MCF 10A (cell line): ENCODE data around the gene MYMK. TPM values are rescaled to one million over a fixed set of nuclear protein-coding genes. Genes with fewer than 3 reads are reported as not detected.

ENCODE experiments used
- BruUV-seq: library from RNA; stranded (reverse); fragments of 400-500 nt; replicated peaks from 2 replicates; lab custom pipeline; 2021; lab: Mats Ljungman, UMichigan
- CTCF ChIA-PET: fragments of 300-600 bp; sonication (Branson Sonifier 250); formaldehyde crosslinking; extraction: SDS; loops from one replicate; lab custom pipeline; 2021; ENCODE audit warnings: antibody characterized with exemption, inconsistent platforms; lab: Yijun Ruan, JAX
- POLR2A ChIA-PET: fragments of 300-600, 350-650 bp; sonication (Branson Sonifier 250); formaldehyde crosslinking; extraction: SDS; loops from one replicate; lab custom pipeline; 2020; ENCODE audit warnings: antibody characterized with exemption, inconsistent platforms; lab: Yijun Ruan, JAX
- DNase-seq: peaks from one replicate; pipeline ENCODE4 v3.0.0-alpha.2; 2018; ENCODE audit not compliant: unreplicated experiment
- H3K27ac Mint-ChIP-seq: one replicate; pipeline ENCODE4 v1.8.0; 2022; ENCODE audit warnings: mild to moderate bottlenecking, low read depth, mixed read lengths; ENCODE audit not compliant: unreplicated experiment
- H3K27me3 Mint-ChIP-seq: one replicate; pipeline ENCODE4 v1.8.0; 2022; ENCODE audit warnings: mixed read lengths; ENCODE audit not compliant: insufficient read depth, unreplicated experiment
- H3K36me3 Mint-ChIP-seq: one replicate; pipeline ENCODE4 v1.8.0; 2022; ENCODE audit warnings: mild to moderate bottlenecking, moderate library complexity, mixed read lengths; ENCODE audit not compliant: insufficient read depth, unreplicated experiment
- H3K4me1 Mint-ChIP-seq: one replicate; pipeline ENCODE4 v1.8.0; 2022; ENCODE audit warnings: mixed read lengths; ENCODE audit not compliant: insufficient read depth, unreplicated experiment
- H3K4me3 Mint-ChIP-seq: one replicate; pipeline ENCODE4 v1.8.0; 2022; ENCODE audit warnings: mild to moderate bottlenecking, moderate library complexity, mixed read lengths; ENCODE audit not compliant: unreplicated experiment
- H3K9me3 Mint-ChIP-seq: one replicate; pipeline ENCODE4 v1.8.0; 2022; ENCODE audit warnings: mixed read lengths; ENCODE audit not compliant: unreplicated experiment
- intact Hi-C: fragments of 100-400 bp; cut with micrococcal nuclease; formaldehyde crosslinking; loops from 2 replicates; pipeline ENCODE4 v1.14.1; 2022
- total RNA-seq: library from RNA; stranded (reverse); gene quantifications from 2 replicates; pipeline ENCODE4 v1.2.3, GENCODE V29; 2022
- TF ChIP-seq, protein P1 (sequence below): fragments of 200-600 bp; IDR thresholded peaks from one replicate; pipeline ENCODE4 v1.8.0; 2022; ENCODE audit warnings: antibody characterized with exemption, mild to moderate bottlenecking; ENCODE audit not compliant: unreplicated experiment

The MYMK gene
- total RNA-seq, 1 experiment from 2014 or later, result not detected

DNA sequence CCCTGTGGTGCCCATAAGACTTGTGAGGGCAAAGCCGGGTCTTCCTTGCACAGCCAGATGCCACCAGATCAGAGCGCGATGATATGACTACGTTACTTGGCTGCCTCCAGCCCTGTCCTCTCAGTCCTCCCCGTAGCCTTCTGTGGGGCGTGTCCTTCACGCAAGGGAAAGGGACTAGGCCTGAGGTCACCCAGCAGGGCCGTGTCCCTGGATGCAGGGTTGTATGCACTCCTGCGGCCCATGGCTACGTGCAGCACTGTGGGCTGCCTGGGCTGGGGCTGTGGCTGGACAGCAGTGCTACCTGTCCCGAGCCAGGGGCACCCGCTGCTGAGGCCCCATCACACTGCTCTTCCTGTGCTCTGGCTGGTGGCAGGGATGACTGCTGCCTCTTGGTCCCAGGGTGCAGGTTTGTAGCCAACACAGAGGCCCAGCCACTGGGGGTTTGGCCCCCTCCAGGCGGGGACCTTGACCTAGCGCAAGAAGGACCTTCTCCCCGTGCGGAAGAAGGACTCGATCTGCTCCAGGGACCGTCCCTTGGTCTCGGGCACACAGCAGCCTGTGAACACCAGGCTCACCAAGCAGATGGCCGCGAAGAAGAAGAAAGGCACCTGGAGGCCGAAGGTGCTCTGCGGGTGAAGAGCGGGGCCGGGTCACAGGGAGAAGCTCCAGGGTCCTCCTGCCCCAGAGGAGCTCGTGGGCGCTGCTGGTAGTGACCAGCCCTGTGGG, 53.0 kb downstream of the MYMK start:
- no peak overlapping the region for H3K4me3 Mint-ChIP-seq
- ChIA-PET POLR2A (no interaction called here), CTCF (interaction anchor here (0.5 to 1.3 kb wide), 3 partner anchors 15 to 22 kb away, joined by 3 to 5 read pairs (median 4); no protein-coding TSS in a partner anchor)
- H3K9me3 Mint-ChIP-seq, result no peaks in the 10 kb centered on the region
- intact Hi-C loops, result no loop called here
- no peak for DNase-seq
- no peak overlapping the region for H3K27ac Mint-ChIP-seq
- H3K4me1 Mint-ChIP-seq, result no peaks in the 10 kb centered on the region
- TF ChIP-seq, protein P1, sequence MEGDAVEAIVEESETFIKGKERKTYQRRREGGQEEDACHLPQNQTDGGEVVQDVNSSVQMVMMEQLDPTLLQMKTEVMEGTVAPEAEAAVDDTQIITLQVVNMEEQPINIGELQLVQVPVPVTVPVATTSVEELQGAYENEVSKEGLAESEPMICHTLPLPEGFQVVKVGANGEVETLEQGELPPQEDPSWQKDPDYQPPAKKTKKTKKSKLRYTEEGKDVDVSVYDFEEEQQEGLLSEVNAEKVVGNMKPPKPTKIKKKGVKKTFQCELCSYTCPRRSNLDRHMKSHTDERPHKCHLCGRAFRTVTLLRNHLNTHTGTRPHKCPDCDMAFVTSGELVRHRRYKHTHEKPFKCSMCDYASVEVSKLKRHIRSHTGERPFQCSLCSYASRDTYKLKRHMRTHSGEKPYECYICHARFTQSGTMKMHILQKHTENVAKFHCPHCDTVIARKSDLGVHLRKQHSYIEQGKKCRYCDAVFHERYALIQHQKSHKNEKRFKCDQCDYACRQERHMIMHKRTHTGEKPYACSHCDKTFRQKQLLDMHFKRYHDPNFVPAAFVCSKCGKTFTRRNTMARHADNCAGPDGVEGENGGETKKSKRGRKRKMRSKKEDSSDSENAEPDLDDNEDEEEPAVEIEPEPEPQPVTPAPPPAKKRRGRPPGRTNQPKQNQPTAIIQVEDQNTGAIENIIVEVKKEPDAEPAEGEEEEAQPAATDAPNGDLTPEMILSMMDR, result no peak
- BruUV-seq, result no TSS peak
- H3K27me3 Mint-ChIP-seq, result no peaks in the 10 kb centered on the region
- H3K36me3 Mint-ChIP-seq, result peaks cover 6% of the 10 kb centered on the region

GRCh38 chr9:133470988-133471387, 53.8 kb downstream of the MYMK start:
- intact Hi-C loops, result no loop called here
- Mint-ChIP-seq H3K9me3 (no peaks in the 10 kb centered on the region), H3K27ac (no peak overlapping the region), H3K27me3 (no peaks in the 10 kb centered on the region), H3K4me1 (no peaks in the 10 kb centered on the region), H3K4me3 (no peak overlapping the region), H3K36me3 (peaks cover 2% of the 10 kb centered on the region)
- no TSS peak for BruUV-seq
- DNase-seq, result no peak
- TF ChIP-seq, protein P1, result no peak
- ChIA-PET POLR2A (no interaction called here), CTCF (interaction anchor here (0.6 to 1.3 kb wide), 2 partner anchors 13 to 16 kb away, joined by 5 read pairs; no protein-coding TSS in a partner anchor)

DNA sequence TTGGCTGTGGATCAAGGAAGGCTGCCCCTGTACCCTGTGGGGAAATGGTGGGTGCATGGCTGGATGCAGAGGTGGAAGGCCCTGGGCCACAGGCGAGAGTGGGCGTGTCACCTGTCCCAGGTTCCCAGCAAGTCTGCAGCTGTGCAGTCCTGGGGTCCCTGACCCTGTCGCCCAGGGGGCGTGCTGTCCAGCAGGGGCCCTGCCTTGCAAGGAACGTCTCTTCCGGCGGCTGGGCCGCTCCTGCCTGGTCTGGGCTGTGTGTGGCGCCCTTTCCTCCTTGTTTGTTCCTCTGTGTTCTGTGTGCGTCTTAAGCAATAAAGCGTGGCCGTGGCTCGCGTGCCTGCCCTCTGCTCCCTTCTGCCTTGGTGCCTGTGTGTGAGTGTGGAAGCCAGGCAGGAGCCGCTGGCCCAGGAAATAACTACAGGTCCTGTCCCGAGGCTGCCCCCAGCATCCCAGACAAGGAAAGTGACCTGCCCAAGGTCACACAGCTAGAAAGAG, 54.3 kb downstream of the MYMK start:
- no peaks in the 10 kb centered on the region for H3K27me3 Mint-ChIP-seq
- ChIA-PET POLR2A (no interaction called here), CTCF (interaction anchor here (0.6 to 1.3 kb wide), 2 partner anchors 14 to 16 kb away, joined by 5 read pairs; no protein-coding TSS in a partner anchor)
- H3K27ac Mint-ChIP-seq, result no peak overlapping the region
- DNase-seq, result no peak
- no peaks in the 10 kb centered on the region for H3K9me3 Mint-ChIP-seq
- BruUV-seq, result no TSS peak
- intact Hi-C loops, result no loop called here
- no peaks in the 10 kb centered on the region for H3K36me3 Mint-ChIP-seq
- no peaks in the 10 kb centered on the region for H3K4me1 Mint-ChIP-seq
- H3K4me3 Mint-ChIP-seq, result no peak overlapping the region
- TF ChIP-seq, protein P1, result no peak

GRCh38 chr9:133468777-133469421, 55.9 kb downstream of the MYMK start:
- DNase-seq, result no peak
- BruUV-seq, result no TSS peak
- intact Hi-C loops, result no loop called here
- H3K36me3 Mint-ChIP-seq, result no peaks in the 10 kb centered on the region
- no peak overlapping the region for H3K4me3 Mint-ChIP-seq
- TF ChIP-seq, protein P1, result no peak
- no peaks in the 10 kb centered on the region for H3K27me3 Mint-ChIP-seq
- no peaks in the 10 kb centered on the region for H3K9me3 Mint-ChIP-seq
- POLR2A ChIA-PET, result no interaction called here
- no peaks in the 10 kb centered on the region for H3K4me1 Mint-ChIP-seq
- CTCF ChIA-PET, result interaction anchor here (0.6 to 1.0 kb wide), 2 partner anchors 16 to 262 kb away, joined by 3 read pairs; no protein-coding TSS in a partner anchor
- no peak overlapping the region for H3K27ac Mint-ChIP-seq
